HL-60 (cell line): ENCODE data around the gene TMEM200A.

Source experiments
- DNase-seq, 2 experiments: peaks; one replicate each; pipeline ENCODE4 v3.0.0-alpha.2; 2010 to 2020; ENCODE audit warnings: low read depth in 1 of 2, low spot score in 1 of 2
- H3K27ac ChIP-seq: fragments of 250-450 bp; sonication (Bioruptor Pico); replicated peaks from 2 replicates; pipeline ENCODE4 v1.5.1; 2020; ENCODE audit warnings: mild to moderate bottlenecking, moderate library complexity
- H3K27me3 ChIP-seq: fragments of 250-450 bp; sonication (Bioruptor Pico); 2 replicates; pipeline ENCODE4 v1.5.1; 2021; ENCODE audit warnings: mild to moderate bottlenecking, moderate library complexity; ENCODE audit not compliant: insufficient read depth, poor library complexity, severe bottlenecking
- H3K4me3 ChIP-seq: replicated peaks from 2 replicates; pipeline ENCODE4 v1.5.1; 2011; ENCODE audit warnings: mild to moderate bottlenecking, control low read depth, low read length; ENCODE audit not compliant: insufficient read depth
- CTCF ChIP-seq: IDR thresholded peaks from one replicate; pipeline ENCODE4 v1.5.1; 2011; ENCODE audit warnings: low read length, control low read depth, inconsistent platforms; ENCODE audit not compliant: insufficient read depth
- GABPA ChIP-seq: IDR thresholded peaks from 2 replicates; pipeline ENCODE4 v1.6.1; 2012; ENCODE audit warnings: low read depth
- POLR2AphosphoS5 ChIP-seq: IDR thresholded peaks from 2 replicates; pipeline ENCODE4 v1.6.1; 2012; ENCODE audit warnings: low read depth
- REST ChIP-seq: IDR thresholded peaks from 2 replicates; pipeline ENCODE4 v1.6.1; 2012; ENCODE audit warnings: low read depth; ENCODE audit not compliant: insufficient replicate concordance
- SPI1 ChIP-seq: IDR thresholded peaks from 2 replicates; pipeline ENCODE4 v1.6.1; 2012; ENCODE audit warnings: low read depth, mild to moderate bottlenecking, borderline replicate concordance
- long read RNA-seq: library from polyadenylated mRNA; unstranded; transcript quantifications from one replicate; pipeline ENCODE4 v2.0.0, GENCODE V29; 2020

The TMEM200A gene
- long read RNA-seq, result 0 reads

GRCh38 chr6:130365166-130366106 lies at the start of gene TMEM200A:
Gene TMEM200A, plus strand, starts transcription at chr6:130366017. Its CDS starts 74,406 bp downstream, at chr6:130440423.
- peak in 1 of 2 experiments; percentile 6 for DNase-seq
- no peak for TF ChIP-seq CTCF
- TF ChIP-seq SPI1, result no peak
- TF ChIP-seq REST, result no peak
- TF ChIP-seq POLR2AphosphoS5, result no peak
- TF ChIP-seq GABPA, result no peak
- Histone ChIP-seq H3K27me3 (peaks cover 46% of the 10 kb centered on the region), H3K4me3 (peak within 1 kb of the TSS; percentile 0; the same call in 1 of the 2 replicates), H3K27ac (no peak within 1 kb of the TSS)

DNA sequence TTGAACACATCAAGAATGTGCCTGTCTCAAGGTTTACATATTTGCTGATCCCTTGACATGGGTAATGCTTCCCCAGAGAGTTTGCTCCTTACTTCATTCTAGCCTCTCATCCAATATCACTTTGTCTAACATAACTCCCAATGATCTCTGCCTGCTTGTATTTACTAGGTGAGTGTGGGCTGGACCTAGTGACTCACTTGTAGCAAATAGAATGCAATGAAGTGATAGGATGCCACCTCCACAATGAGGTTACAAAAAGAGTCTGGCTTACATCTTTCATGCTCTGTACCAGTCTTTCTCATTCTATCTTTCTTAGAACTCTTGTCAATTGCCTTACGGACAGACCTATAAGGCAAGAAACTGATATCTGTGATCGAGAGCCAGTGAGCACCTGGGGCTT lies 44.9 kb upstream of the TMEM200A start:
- no peak overlapping the region for H3K4me3 ChIP-seq
- DNase-seq, result no peak
- TF ChIP-seq SPI1 (no peak), GABPA (no peak), CTCF (no peak), REST (no peak)
- no peak overlapping the region for H3K27ac ChIP-seq
- no peaks in the 10 kb centered on the region for H3K27me3 ChIP-seq

- DNase-seq, result peak; percentile 0 to 35
- Histone ChIP-seq H3K27me3 (no peaks in the 10 kb centered on the region), H3K4me3 (no peak overlapping the region), H3K27ac (no peak overlapping the region)
- TF ChIP-seq POLR2AphosphoS5 (no peak), GABPA (no peak), CTCF (peak; percentile 81)
Observed at GRCh38 chr6:130322673-130323268, 43.0 kb upstream of the TMEM200A start.
